ENCODE measurements around the gene FXYD5.

Gene FXYD5

DNA sequence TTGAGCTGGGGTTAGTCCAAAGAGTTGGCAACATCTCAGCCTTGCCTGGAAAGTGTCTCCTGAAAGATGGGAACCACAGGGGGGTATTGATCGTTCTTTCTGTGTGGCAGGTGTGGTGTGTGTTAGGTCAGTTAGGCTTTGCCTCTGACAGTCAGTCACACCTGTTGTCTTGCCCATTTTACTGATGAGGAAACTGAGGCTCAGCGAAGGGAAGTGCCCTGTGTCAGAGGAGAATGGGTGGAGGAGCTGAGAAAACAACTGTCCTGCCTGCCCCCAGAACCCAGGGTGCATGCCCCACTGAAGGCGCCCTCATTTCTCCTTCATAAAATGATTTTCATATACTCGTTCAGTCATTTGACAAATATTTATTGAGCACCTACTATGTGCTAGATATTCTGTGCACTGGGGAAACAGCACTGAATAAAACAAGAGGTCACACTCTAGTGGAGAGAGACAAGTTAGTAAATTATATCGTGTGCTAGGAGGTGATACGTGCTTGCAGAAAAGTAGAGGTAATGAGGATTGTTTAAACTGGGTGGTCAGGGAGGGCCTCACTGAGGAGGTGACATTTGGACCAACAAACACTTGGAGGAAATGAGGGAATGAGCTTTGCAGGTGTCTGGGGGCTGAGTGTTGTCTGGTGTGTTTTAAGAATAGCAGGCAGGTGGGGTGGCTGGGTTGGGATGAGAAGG, 1.6 kb downstream of the FXYD5 start:
- no peak for DNase-seq (ENCODE audit: low read depth)

DNA sequence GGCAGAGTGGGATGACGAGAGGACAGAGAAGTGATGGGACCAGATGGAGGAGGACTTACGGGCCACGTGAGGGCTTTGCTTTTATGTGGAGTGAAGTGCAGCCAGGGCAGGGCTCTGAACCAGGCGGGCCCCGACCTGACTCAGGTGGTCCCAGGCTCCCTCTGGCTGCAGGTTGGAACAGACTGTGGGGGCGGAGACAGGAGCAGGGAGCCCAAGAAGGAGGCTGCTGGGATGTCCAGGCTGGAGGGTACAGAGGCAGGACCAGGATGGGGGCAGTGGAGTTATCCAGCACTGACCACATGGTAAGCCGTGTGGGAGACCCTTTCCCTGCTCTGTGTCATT, 2.1 kb downstream of the FXYD5 start:
- no peak for DNase-seq (ENCODE audit: low read depth)

DNA sequence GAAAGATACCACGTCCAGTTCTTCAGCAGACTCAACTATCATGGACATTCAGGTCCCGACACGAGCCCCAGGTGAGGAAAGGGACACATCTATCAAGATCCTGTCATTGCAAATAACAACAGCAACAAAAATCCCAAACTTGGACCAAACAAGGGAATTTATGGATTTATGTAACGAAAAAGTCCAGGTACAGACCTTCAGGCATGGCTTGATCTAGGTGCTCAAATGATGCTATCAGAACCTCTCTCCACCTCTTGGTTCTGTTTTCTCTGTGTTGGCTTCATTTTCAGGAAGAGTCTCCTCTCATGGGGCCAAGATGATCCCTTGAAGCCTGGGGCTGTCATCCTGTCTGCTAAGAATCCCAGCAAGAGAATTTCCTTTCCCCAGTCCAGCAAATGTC, 2.9 kb downstream of the FXYD5 start:
- DNase-seq (ENCODE audit: low read depth), result no peak

- no peak for DNase-seq (ENCODE audit: low read depth)
Observed at GRCh38 chr19:35159606-35160005, 5.1 kb downstream of the FXYD5 start.

DNA sequence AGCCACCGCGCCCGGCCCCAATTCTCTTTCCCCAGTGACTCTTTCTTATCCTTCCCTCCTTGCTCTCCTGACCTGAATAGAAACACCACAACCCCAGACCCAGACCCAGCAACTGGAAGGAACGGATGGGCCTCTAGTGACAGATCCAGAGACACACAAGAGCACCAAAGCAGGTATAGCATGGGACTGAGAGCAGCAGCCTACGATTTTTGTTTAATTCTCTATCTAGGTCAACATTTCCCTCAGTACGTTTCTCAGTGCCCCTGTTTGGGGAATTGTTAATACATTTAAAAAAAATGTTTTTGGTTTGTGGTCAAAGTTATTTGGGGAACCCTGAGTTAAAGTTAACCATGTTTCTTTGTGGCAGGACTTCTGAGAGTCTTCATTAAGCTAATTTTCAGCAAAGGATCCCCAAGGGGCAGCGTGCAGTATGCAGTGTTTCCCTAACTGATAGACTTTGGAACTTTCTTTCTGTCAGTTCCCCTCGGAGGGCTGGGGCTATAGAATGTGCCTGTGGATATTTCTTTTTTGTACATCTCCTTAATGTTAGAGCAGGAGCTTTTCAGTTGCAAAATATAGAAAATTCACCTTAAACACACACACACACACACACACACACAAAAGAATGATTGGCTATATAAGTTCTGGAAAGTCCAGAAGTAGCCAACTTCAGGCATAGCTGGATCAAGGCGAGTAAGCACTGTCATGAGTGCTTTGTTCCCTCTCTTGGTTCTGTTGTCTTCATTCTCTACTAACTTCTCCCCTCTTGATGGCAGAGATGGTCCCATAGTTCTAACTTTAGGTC, 6.3 kb downstream of the FXYD5 start:
- no peak for DNase-seq (ENCODE audit: low read depth)

DNA sequence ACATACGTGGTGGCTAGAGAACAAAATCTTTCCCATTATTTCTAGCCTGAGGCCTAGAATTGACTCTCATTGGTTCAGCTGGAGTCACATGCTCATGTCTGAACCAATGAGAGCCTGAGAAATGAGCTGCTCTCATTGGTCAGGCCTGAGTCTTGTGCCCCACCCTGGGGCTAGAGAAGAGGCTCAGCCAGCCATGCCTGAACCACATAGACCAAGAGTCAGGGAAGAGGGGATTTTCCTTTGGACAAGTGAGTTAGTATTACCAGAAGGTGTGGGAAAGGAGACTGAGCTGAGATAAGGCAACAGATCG, 6.9 kb downstream of the FXYD5 start:
- no peak for DNase-seq (ENCODE audit: low read depth)

DNA sequence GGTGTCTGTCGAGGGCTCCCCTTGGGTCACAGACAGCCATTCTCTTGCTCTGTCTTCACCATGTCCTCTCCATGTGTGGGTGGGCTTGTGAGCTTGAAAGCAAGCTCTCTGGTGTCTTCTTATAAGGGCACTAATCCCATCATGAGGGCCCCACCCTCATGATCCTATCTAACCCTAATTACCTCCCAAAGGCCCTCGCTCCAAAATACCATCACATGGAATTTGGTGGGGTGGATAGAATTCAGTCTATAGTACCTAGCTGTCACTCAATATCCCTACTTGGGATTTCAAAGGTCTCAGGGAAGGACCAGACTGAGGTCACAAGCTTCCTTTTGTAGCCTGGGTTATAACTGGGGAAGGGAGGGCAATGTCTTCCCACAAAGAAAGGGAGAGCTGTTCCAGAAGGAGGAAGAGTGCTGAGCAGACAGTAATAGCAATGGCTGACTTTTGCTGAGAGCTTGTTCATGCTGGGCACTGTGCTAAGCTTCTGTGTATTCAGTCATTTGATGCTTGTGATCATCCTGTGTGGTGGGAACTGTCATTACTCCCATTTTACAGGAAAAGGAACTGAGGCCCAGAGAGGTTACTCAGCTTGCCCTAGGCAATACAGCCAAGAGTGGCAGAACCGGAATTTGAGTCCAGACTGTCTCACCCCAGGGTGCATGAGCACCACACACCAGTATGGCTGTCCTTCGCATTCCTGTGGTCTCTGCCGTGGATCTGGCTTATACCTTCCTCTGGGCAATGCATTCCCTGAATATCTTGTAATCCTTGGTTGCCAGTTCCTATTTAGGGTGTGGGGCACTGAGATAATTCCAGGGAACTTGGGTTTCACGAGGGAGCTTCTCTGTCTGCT, 8.2 kb downstream of the FXYD5 start:
- DNase-seq (ENCODE audit: low read depth), result no peak

- no peak for DNase-seq (ENCODE audit: low read depth)
Observed at GRCh38 chr19:35164418-35164817, 9.9 kb downstream of the FXYD5 start.

GRCh38 chr19:35165200-35166058, 10.9 kb downstream of the FXYD5 start:
- DNase-seq (ENCODE audit: low read depth), result no peak

DNA sequence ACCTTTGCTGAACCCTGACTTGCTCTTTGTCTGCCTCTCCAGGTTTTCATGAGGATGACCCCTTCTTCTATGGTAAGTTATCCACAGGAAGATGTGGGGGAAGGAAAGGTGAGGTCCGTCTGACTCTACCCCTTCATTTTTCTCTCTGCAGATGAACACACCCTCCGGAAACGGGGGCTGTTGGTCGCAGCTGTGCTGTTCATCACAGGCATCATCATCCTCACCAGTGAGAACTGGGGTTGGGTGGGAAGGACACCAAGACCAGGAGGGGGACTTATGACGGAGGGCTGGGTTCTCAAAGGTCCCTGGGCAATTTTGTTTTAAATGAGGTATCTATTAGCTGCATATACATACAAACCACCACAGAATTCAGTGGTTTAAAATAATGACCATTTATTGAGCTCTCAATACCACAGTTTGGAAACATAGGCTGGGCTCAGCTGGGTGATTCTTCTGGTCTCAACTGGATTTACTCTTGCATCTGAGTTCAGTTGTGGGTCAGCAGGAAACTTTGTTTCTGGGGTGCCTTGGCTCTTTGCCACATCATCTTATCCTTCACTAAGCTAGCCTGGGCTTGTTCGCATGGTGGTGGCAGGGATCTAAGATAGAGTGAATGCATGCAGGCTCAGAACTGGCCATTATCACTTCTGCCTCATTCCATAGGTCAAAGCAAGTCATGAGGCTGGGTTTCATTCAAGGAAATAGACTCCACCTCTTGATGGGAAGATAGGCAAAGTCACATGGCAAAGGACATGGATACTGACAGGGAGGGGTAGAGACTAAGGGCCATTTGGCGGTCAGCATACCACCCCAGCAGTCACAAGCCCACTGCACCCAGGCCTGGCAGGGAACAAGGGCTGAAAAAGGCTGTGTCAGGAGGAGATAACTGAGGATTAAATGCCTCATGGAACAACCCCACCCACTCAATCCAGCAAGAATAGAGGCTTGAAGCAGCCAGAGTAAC, 11.8 kb downstream of the FXYD5 start:
- no peak for DNase-seq (ENCODE audit: low read depth)

DNA sequence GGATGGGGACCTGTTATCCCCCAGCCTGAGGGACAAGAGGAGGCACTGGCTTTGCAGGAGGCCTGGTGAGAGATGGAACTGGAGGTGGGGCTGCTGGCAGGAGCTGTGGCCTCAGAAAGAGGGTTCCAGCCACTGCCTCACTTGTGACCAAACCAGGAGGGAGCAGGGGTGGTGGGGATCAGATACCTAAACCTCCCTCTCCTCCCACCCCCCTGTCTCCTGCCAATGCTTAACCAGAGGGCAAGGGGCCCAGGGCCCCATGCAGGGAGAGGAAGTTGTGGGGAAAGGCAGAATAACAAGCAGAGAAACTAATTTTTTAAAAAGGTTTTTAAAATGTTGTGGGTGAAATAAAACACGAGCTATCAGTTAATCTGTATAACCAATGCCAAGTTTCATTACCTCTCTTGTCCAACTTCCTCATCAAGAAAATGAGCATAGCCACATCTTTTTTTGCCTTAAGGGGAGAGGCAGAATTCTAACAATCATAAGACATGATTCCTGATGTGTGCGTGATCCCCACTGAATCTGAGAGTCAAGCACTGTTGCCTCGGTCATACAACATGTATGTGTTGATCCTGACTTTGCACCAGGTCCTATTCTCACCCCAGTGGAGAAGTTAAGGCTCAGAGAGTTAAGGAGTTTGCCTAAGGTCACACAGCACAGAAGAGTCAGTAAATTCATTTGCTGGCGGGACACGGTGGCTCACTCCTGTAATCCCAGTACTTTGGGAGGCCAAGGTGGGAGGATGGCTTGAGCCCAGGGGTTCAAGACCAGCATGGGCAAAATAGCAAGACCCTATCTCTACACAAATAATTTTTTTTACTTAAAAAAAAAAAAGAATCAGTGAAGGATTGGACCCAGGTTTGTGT, 12.9 kb downstream of the FXYD5 start:
- no peak for DNase-seq (ENCODE audit: low read depth)

- no peak for DNase-seq (ENCODE audit: low read depth)
Observed at GRCh38 chr19:35168196-35168595, 13.7 kb downstream of the FXYD5 start.

DNA sequence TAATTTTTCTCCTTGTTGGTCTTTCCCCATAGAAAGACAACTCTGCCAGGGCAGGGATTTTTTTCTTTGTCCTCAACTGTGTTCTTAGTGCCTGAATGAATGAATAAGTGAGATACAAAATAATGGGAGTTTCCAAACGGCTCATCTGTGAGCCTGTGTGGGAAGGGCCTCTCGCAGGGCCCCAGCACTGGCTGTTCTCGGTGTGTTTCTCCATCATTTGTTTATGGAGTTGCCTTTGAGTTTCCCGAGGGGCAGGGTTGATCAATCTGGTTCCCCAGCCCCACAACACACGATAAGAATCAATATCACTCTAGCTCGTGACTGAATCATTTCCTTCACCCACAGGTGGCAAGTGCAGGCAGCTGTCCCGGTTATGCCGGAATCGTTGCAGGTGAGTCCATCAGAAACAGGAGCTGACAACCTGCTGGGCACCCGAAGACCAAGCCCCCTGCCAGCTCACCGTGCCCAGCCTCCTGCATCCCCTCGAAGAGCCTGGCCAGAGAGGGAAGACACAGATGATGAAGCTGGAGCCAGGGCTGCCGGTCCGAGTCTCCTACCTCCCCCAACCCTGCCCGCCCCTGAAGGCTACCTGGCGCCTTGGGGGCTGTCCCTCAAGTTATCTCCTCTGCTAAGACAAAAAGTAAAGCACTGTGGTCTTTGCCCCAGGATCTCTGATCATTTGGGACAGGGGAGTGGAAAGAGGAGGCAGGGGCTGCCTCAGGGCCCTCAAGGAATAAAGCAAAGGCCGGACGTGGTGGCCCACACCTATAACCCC, 14.9 kb downstream of the FXYD5 start:
- DNase-seq (ENCODE audit: low read depth), result no peak

DNA sequence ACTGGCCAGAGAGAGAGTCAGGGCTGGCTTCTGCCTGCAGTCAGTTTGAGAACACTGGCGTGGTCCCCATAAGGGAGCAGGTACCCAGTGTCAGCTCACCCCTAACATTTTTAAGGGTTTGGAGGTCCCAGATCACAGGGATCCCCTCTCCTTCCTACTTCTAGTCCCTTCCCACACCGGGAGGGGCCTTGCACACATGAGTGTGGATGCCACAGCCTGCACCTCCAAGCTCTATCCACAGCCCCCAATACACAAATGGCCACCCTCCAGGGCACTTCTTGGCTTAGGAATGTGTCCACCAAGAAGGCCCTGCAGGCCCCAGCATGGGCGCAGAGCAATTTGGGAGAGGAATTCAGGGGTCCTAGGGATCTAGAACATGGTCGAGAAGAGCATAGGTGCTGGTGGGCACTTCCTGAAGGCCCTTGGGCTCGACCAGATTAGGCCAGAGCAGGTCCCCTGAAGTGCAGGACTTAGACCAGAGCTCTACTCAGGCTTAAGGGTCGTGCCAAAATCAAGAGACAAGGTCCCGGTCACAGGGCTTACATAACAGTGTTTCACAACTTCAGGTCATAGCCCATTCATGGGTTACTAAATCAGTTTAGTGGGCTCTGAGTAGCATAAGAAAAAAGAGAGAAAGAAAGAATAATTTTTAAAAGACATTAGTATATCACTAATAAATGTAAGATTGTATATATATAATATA, 16.0 kb downstream of the FXYD5 start:
- DNase-seq (ENCODE audit: low read depth), result no peak

- DNase-seq (ENCODE audit: low read depth), result no peak
Observed at GRCh38 chr19:35171730-35172129, 17.2 kb downstream of the FXYD5 start.

GRCh38 chr19:35174226-35174625, 19.7 kb downstream of the FXYD5 start:
- no peak for DNase-seq (ENCODE audit: low read depth)

DNA sequence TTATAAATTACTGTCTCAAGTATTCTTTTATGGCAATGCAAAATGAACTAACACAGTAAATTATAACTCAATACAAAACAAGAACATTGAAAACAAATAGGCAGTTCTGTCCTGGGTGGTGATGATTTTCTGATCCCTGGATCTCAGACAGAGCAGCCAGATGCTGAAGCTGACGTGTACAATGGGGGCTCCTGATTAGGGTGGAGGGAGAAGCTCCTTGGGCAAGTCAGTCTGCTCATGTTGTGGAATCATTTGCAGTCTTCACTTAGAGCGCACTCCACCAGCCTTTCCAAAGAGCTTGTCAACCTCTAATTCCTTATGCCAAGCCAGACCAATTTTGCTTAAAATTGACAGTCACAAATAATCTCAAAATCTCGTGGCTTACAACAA, 21.6 kb downstream of the FXYD5 start:
- no peak for DNase-seq (ENCODE audit: low read depth)
